DMS153 (cell line): ENCODE measurements around the gene SLC10A6.
"Not testable (repeated sequence)": the region's sequence is repeated elsewhere in the genome, so short reads cannot be mapped to it uniquely, and the experiment has no call there.

Source experiments
- DNase-seq: peaks from one replicate; lab custom pipeline; 2025; lab: John Stamatoyannopoulos, UW

SLC10A6 gene, protein sequence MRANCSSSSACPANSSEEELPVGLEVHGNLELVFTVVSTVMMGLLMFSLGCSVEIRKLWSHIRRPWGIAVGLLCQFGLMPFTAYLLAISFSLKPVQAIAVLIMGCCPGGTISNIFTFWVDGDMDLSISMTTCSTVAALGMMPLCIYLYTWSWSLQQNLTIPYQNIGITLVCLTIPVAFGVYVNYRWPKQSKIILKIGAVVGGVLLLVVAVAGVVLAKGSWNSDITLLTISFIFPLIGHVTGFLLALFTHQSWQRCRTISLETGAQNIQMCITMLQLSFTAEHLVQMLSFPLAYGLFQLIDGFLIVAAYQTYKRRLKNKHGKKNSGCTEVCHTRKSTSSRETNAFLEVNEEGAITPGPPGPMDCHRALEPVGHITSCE

DNA sequence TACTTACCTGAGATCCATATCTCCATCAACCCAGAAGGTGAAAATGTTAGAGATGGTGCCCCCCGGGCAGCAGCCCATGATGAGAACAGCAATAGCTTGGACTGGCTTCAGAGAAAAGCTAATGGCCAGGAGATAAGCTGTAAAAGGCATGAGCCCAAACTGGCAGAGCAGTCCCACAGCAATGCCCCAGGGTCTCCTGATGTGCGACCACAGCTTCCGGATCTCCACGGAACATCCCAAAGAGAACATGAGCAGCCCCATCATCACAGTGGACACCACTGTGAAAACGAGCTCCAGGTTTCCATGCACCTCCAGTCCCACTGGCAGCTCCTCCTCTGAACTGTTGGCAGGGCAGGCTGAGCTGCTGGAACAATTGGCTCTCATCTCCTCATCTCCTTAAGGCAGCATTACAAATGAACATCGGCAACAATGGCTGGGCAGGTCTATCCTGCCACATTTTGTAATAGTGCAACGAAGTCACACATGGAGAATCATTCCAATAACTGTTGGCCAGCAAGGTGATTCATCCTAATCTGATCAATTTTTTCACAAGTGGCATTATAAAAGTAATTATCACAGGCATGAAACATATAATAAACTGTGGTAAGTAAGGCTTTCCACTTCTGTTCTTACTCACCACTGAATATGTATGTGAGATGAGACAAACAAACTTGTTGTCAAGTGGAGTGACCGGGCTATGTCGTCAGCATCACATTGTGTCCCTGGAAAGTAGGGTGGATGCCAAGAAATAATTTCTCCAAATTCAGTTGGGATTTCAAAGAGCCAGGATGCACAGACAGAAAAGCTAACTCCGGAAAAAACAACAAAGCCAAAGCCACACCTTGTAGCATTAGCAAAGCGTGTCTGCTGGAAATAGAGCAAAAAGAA lies at the start of gene SLC10A6:
TSS of gene SLC10A6 (minus strand) at position 653 of the 888 bp plus-strand sequence. CDS start at position 384, 269 bp downstream.
- DNase-seq: no peak

DNA sequence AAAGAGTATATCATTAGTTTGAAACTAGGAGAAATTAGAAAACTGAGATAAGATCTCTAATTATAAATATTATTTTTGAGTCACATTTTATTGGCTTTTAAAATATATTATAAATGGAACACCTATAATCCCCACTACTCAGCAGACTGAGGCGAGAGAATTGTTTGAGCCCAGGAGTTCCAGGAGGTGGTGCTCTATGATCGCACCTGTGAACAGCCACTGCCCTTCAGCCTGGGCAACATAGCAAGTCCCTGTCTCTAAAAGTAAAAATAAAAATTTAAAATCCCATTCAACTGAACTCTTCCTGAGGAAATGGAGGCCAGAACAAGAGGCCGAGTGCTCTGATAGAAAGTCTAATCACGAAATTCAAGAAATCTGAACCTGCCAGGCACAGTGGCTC lies 49.4 kb upstream of the SLC10A6 start:
- no peak for DNase-seq

DNA sequence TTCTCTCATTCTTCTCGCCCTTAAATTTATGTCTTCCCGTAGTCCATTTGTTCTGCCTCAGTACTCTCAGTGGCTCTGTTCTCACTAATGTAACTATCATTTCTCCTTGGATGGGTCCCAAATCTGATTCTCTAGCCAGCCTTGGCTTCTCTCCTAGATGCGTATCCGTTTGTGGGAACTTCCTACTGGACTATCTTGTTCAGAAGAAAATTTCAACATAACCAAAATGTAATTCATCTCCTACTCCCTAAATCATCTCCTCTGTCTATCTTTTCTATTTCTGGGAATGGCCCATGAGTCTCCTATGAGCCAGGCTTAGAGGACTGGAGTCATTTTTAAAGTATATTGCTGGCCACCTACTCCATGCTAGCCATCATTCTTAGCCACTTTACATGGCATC lies 47.4 kb upstream of the SLC10A6 start:
- DNase-seq: no peak

DNA sequence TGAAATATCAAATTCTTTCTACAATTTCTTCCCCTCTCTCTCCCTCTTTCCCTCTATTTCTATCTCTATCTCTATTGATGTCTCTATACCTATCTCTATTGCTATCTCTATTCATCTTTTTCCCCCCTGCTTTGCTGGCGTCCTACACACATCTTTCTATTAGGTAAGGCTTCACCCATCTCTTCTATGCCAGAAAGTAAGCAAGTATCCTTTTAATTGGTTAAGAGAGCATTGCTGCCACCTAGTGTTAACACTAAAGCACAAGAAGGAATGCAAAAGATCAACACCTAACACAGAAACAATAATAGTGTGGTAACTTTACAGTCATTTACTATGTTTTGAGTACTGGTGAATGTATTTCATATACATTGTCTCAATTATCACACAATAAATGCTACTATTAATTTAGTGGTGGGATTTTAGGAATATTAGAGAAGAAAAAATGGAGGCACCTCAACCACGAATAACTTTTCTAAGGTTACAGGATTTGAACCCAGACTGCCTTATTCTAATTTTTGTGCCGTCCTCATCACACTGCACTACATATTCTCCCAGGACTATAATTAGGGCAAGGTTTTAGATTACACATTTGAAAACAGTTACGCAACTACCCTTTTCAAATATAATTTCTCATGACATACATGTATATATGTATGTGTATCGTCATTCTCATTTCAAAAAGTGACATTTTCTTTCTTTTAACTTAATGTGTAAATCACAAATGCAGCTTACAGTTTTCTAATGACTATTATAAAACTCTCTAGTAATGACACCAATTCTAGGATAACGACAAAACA lies 46.7 kb upstream of the SLC10A6 start:
- DNase-seq: peak; percentile 63

DNA sequence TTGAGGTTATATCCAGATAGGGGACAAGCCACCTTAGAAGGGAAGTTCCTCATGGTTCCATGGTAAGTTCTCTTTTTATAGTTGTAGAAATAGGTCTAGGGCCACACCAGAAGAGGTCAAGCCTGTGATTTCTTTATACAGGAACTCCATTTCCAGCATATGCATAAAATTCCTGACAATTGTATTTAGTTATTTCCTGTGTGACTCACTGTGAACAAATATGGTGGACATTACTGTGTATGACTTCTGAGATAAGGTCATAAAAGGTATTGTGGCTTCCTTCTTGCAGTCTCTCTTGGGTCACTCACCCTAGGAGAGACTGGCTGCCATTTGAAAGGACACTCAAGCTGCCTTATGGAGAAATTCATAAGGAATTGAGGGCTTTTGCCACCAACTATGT lies 45.3 kb upstream of the SLC10A6 start:
- no peak for DNase-seq

DNA sequence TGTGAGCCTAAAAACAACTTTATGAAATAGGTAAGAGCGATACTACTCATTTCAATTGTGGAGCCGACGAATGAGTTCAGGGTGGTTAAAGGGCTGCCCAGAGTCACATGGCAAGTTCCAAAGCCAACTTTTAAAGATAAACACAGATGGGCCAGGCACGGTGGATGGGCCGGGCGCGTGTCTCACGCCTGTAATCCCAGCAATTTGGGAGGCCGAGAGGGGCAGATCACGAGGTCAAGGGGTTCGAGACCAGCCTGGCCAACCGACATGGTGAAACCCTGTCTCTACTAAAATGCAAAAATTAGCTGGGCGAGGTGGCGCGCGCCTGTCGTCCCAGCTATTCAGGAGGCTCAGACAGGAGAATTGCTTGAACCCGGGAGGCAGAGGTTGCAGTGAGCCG lies 44.0 kb upstream of the SLC10A6 start:
- DNase-seq: no peak

DNA sequence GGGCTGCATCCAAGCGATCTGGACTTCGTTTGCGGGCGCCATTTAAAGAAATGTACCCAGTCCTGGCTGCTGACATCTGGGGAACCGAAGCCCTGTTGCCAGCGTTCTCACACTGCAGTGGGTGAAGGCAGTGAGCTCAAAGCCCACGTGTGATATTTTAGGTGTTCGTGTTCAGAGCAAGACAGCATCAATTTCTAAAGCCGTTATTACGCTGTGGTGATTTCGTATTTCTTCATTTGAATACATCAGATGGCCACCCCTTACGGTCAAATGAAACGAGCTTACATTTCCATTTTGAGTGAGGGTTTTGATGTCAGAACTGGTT lies 43.4 kb upstream of the SLC10A6 start:
- no peak for DNase-seq

DNA sequence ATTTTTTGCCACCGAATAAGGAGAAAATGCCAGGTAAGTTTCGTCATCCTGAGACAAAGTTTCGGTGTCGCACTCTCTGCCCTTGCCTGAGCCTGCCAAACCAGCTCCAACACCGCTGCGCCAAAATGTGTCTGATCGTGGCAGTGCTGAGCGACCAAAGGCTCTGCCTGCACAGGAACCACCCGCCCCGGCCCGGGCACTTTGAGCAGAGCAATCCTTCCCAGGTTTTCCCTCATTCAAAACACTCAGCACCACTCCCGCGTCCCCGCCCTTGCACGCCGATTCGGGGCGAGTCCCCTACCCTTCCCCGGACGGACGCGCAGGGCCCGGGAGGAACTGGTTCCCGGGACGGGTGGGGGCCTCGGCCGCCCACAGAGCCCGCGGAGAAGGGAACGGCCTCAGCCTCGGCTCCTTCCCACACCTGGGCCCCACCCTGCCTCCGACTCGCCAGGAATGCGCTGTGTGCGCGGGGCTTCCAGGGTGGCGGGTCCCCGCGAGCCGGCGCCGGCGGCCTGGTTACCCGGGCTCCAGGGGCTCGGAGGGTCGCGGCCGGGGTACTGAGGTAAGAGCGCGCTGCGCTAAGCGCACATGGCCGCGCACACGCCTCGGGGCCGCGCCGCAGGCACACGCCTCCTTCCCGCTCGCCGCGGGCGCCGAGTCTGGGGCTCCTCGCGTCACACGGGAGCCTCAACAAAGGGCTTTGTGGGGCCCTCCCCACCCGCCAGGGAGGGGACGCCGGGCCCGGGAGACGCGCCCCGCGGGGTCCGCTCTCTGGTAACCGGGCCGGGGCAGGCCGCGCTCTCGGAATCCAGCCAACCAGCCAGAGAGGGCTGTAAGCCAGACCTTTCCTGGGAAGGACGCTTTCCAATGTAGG lies 42.8 kb upstream of the SLC10A6 start, which contains the start of gene C4orf36:
TSS of gene C4orf36 (minus strand) at position 661 of the 874 bp plus-strand sequence. CDS start 902 bp downstream, outside the sequence.
- DNase-seq: peak; percentile 43

DNA sequence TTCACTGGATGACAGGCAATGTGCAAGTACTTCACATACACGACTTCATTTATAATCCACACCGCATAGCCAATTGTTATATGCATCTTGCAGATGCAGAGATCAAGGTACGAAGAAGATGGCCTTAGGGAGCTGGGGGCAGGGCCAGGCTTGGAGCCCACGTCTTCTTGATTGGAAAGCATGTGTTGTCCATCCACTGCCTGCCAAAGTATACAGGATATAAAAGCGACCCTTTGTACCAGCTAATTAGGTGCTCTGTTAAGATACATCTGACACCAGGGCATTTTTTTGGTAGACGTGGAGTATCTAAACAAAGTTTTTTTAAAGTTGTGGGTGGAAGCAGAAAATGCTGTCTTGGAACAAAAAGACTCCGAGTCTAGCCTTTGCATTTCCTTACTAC lies 41.6 kb upstream of the SLC10A6 start:
- peak; percentile 0 for DNase-seq

DNA sequence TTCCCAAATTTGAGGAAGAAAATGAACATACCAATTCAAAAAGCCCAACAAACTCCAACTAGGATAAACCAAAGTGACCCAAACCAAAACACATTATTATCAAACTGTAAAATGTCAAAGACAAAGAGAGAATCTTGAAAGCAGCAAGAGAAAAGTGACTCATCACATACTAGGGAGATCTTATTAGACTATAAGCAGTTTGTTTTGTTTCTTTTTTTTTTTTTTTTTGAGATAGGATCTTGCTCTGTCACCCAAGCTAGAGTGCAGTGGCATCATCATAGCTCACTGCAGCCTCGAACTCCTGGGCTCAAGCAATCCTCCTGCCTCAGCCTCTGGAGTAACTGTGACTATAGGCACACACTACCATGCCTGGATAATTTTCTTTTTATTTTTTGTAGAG lies 30.5 kb upstream of the SLC10A6 start:
- DNase-seq: no peak

DNA sequence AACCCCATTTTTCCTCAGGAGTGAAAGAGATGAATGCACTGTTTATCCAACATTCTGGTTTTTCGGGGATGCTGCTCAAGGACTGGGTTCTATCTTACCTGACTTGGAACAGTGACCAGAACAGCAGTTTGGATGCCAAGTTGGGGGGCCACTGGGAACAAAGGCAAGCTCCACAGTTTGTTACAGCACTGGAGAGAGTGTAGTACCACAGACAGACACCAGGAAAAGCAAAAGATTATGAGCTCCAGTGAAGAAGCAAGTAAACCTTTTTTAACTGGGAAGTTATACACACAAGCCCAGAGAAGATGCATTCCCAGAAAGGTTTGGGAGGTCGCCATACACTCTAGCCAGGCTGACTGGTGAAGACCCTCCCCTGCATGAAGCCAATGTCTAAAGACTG lies 29.5 kb upstream of the SLC10A6 start:
- no peak for DNase-seq

DNA sequence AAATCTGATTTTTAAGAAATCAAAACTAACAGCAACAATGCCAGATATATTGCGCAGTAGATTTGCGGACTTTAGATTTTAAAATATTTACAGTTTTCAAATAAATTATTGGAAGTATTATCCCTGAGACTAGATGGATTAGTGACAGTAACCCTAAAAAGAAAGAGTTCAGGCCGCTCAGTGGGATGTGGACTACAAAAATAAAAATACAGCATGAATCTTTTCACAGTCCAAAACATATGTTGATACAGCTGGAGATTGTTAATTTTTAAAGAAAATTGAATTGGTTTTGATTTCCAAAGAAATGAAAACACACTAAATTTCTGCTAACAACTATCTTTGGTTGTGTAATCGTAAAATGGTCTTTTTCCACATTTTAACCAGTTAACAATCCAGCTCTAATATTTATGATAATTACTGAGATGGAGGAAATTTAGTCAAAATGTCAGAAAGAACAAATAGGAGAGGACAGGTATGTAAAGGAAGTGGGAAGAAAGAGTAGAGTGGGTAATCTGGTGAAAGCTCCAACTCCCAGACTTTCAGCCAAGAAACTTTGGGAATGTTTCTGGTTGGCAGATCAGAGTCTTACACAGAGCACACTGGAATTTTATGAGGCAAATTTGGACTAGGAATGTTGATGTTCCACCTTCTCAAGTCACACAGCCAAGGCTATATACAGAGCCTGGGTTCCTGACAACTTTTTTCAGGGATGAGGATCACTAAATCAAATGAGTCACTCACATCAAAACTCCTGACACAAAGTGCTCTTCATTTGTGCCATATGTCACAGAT lies 27.9 kb upstream of the SLC10A6 start:
- DNase-seq: no peak

DNA sequence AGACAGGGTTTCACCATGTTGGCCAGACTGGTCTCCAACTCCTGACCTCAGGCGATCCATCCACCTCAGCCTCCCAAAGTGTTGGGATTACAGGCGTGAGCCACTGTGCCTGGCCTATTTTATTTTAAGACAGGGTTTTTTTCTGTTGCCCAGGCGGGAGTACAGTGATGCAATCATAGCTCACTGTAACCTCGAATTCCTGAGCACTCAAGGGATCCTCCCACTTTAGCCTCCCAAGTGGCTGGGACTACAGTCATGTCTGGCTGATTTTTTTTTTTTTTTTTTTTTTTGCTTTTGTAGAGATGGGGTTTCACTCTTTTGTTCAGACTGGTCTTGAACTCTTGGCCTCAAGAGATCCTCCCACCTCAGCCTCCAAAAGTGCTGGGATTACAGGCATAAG lies 26.3 kb upstream of the SLC10A6 start:
- not testable (repeated sequence) for DNase-seq

DNA sequence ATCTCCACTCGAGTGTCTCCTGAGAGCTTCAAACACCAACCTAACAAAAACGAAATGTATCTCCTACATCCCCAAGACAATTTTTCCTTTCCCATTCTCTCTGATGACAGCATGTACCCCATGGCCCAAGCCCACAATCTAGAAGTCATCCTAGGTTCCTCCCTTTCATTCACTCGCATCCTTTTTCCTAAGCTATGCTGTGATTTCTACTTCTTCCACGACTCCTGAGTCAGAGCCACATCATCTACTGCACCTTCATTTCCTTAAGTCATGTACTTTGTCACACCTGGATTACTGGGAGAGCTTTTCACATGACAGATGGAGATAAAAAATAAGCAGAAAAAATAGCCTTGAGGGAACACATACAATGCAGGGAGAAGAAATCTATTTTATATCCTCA lies 23.0 kb upstream of the SLC10A6 start:
- DNase-seq: no peak

DNA sequence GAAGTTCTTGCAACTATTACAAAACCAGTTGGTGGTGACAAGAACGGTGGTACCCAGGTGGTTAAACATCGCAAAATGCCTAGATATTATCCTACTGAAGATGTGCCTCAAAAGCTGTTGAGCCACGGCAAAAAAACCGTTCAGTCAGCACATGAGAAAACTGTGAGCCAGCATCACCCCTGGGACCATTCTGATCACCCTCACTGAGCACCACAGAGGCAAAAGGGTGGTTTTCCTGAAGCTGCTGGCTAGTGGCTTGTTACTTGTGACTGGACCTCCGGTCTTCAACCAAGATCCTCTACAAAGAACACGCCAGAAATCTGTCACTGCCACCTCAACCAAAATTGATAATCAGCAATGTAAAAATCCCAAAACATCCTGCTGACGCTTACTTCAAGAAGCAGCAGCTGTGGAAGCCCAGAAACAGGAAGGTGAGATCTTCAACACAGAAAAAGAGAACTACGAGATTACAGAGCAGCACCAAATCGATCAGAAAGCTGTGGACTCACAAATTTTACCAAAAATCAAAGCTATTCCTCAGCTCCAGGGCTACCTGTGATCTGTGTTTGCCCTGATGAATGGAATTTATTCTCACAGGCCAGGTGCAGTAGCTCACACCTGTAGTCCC lies 21.4 kb upstream of the SLC10A6 start:
- no peak for DNase-seq

DNA sequence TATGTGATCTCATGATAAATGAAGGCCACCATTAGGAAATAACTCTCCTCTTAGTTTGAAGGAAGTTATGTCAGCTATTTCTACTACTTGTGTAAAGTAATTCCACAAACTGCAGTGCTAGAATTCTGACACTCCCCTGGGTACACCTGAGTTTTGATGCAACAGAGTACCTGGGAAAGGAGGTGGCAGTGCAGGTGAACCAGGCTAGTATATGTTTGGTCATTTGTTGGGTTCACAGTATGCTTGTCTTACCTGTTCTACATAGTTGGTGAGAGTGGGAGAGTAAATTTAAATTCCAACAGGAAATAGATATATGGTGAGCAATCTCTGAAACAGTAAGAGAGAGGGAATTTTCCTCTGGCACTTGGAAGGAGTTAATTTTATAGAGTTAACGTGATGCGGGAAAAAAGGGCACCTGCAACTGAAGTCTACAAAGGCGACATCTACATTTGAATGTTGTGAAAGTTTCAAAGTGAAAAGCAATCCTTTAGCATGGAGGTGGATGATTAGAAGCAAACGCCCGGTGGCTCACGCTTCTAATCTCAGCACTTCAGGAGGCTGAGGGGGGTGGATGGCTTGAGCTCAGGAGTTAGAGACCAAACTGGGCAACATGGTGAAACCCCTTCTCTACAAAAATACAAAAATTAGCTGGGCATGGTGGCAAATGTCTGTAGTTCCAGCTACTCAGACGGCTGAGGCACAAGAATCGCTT lies 8.3 kb upstream of the SLC10A6 start:
- DNase-seq: no peak

DNA sequence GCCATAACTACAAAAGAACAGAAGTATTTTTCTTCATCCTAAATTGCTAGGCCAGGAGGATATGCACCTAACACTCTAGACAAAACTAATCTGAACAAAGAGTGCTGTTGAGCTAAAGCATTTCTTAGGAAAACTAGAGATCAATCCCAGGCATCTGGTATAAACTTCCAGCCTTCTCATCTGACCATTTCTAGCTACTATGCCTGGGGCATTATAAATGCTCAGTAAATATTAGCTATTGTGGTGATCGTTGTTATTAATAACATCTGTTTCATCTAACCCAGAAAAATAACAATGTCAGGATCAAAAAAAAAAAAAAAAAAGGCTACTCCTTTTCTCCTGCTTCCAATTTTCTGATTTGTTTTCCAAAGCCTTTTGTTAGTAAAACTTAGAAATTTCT lies 7.7 kb upstream of the SLC10A6 start:
- no peak for DNase-seq

DNA sequence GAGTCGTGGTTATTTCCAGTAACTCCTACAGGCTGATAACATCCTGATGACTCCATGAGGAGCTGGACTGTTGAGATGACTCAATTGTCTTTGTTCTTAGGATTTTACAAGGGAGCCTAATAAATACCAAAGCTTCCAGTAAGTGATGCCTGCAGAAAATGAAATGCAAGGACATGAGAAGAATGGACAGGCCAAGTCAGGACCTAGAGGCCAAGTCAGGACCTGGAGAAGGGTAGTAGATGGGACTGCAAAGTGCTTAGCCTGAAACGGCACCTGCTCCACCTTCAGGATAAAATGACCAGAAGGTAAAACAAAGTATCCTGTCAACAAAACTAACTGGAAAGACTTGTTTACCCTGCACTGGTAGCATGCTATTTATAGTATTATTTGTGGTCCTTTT lies 6.4 kb upstream of the SLC10A6 start:
- peak; percentile 23 for DNase-seq

DNA sequence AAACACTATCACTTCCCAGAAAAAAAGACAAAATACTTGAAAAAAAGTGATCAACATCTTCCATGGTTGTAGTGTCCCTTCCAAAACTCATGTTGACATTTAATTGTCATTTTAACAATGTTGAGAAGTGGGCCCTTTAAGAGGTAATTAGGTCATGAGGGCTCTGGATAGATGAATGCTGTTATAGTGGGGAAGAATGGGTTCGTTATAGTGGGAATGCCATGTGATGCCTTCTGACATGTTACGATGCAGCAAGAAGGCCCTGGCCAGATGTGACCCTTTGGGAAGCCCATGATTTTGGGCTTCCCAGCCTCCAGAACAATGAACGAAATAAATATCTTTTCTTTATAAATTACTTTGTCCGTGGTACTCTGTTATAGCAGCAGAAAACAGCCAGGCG lies 4.0 kb upstream of the SLC10A6 start:
- DNase-seq: no peak
